GM21737 (cell line): Measurements from ENCODE around the gene ABCB11.

ENCODE experiments used
- ATAC-seq: cut with Tn5 transposase; IDR thresholded peaks from one replicate; pipeline ENCODE4 v1.9.1; 2021; ENCODE audit warnings: mild to moderate bottlenecking, moderate library complexity; ENCODE audit not compliant: unreplicated experiment

ABCB11 gene

DNA sequence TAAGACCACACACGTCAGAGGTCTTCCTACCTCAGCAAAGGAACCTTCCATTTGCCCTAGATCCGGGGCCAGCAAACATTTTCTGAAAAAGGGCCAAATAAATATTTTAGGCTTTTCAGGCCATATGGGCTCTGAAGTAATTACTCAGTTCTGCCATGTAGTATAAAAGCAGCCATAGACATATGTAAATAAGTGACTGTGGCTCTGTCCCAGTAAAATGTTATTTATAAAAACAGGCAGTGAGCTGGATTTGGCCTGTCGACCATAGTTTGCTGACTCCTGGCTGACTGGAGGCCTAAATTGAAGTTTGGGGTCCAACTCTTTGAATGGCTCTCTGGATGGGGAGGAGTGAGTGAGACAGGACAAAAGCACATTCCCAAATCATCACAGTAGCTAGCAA, 49.5 kb downstream of the ABCB11 start:
- ATAC-seq: no peak

DNA sequence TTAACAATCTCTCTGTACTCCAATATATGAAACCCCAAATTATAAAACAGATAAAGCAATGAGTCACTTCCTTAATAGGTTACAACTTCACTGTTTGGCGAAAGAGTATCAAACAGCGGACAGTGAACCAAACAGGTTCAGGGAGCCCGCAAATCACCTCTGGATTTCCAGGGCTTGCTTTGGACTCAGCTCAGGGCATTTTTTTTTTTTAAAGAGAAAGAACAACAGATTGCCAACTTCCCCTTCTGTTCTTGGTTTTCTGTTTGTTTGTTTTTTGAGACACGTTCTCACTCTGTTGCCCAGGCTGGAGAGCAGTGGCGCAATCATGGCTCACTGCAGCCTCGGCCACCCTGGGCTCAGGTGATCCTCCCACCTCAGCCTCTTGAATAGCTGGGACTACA, 52.7 kb downstream of the ABCB11 start:
- no peak for ATAC-seq

DNA sequence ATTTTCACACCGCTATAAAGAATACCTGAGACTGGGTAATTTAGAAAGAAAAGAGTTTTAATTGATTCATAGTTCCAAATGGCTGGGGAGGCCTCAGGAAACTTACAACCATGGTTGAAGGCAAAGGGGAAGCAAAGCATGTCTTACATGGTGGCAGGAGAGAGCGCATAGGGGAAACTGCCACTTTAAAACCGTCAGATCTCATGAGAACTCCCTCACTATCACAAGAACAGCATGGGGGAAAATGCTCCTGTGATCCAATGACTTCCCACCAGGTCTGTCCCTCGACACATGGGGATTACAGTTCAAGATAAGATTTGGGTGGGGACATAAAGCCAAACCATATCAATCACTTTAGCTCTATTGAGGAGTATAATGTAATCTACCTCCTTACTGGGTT, 53.5 kb downstream of the ABCB11 start:
- ATAC-seq: no peak

DNA sequence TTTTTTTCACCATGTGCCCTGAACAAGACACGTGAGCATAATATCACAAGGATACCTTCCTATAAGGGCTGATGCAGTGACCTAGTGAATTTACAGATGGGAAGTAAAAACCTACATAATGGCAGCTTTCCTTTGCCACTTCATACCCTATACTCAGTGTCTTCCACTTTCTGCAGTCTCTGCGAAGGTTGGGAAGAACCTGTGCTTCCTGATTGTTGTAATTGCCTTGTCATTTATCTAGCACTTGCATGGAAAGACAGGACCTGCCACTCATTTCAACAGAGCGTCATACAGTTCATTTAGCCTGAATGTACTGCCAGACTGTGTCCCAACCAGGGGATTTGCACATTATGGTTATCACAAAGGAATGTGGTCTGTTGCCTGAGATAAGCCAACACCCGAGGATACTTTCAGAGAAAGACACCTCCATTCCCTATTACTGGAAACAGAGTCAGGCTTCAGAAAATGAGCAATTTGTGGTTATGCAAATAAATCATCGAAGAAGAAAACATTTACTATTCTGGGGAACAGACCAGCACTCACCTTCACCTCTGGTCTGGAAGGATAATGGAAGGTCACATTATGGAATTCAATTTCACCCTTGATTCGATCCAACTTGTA, 55.0 kb downstream of the ABCB11 start:
- ATAC-seq: no peak

- ATAC-seq: no peak
Measured at GRCh38 chr2:168974428-168974827, 56.7 kb downstream of the ABCB11 start.

DNA sequence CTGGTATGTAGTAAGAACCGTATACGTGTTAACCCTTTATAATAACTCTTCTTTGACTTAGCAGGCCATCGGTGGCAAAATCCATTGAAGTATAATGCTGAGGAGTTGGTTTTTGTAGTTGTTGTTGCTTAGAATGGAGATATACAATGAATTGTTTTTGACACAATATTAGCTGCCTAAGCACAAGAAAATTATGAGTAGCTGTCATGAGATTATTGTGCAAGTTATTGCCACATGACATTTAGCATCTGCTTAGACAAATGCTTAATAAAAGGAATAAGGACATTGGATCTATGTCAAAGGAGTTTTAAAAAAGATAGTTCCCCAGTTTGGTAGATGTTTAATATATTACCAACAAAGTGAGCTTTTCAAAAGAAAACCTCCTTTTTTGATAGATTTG, 59.9 kb downstream of the ABCB11 start:
- no peak for ATAC-seq

DNA sequence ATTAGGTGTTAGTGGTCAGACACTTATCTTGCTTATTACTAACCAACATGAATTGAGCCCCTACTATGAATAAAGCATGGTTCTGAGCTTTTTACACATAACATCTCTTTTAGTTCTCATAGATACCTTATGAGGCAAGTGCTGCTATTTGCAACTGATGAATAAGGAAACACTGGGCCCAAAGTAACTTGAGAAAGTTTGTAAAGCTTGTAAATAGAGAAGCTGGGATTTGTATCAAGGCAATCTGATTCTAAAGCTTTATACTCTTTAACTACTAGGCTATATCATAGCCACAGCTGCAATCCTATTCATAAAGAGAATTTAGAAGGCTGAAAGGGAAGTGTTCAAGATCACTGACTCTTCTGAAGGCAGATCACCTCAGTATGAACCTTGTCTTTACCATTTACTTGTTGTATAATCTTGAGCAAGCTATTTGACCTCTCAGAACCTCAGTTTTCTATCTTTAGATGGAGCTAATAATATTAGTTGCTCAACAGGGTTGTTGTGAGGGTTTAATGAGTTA, 60.4 kb downstream of the ABCB11 start:
- ATAC-seq: no peak

- ATAC-seq: no peak
Measured at GRCh38 chr2:168969865-168970264, 61.3 kb downstream of the ABCB11 start.

GRCh38 chr2:168968342-168968741, 62.8 kb downstream of the ABCB11 start:
- no peak for ATAC-seq

GRCh38 chr2:168964251-168964807, 66.8 kb downstream of the ABCB11 start:
- no peak for ATAC-seq

- ATAC-seq: no peak
Measured at GRCh38 chr2:168962636-168963035, 68.5 kb downstream of the ABCB11 start.

- peak; percentile 80 for ATAC-seq
Measured at GRCh38 chr2:168961450-168962229, 69.5 kb downstream of the ABCB11 start.

DNA sequence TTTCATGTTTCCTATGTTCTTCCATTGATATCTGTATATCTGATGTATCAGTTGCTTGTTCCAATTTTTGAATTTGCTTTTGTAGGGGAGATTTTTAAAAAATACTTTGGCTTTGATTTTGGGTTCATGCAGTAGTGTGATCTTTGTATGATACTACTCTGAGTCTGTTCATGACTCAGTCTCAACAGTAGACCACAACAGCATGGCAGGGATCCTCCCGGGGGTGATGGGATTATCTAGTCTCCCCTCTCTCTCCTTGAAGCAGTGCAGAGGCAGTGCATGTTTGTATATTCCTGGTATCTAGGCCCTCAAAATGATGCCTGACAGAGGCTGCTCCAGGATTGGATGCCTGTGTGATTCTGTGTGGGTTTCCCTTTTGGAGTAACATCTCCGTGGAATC, 74.7 kb downstream of the ABCB11 start:
- ATAC-seq: no peak

GRCh38 chr2:168955321-168955720, 75.8 kb downstream of the ABCB11 start:
- ATAC-seq: no peak

GRCh38 chr2:168954256-168954655, 76.9 kb downstream of the ABCB11 start:
- no peak for ATAC-seq

- no peak for ATAC-seq
Measured at GRCh38 chr2:168952424-168952823, 78.7 kb downstream of the ABCB11 start.

DNA sequence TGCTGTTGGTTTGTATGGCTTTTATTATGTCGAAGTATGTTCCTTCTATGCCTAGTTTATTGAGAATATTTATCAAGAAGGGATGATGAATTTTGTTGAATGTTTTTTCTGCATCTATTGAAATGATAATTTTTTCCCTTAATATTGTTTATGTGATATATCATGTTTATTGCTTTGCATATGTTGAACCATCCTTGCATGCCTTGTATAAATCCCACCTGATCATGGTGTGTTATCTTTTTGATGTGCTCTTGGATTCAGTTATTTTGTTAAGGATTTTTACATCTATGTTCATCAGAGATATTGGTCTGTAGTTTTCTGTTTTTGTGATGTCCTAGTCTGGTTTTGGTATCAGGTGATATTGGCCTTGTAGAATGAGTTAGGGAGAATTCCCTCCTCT, 79.3 kb downstream of the ABCB11 start:
- no peak for ATAC-seq

DNA sequence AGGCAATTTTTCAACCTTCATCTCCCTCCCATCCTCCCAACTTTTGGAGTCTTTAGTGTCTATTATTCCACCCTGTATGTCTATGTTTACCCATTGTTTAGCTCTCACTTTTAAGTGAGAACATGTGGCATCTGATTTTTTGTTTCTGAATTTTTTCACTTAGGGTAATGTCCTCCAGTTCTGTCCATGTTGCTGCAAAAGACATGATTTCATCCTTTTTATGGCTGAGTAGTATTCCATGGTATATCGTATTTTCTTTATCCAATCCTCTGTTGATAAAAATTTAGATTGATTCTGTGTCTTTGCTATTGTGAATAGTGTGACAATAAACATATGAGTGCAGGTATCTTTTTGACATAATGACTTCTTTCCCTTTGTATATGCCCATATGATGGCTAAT, 81.8 kb downstream of the ABCB11 start:
- ATAC-seq: no peak

GRCh38 chr2:168948621-168949212, 82.4 kb downstream of the ABCB11 start:
- ATAC-seq: no peak

- no peak for ATAC-seq
Measured at GRCh38 chr2:168945508-168945907, 85.6 kb downstream of the ABCB11 start.

GRCh38 chr2:168944065-168944464, 87.1 kb downstream of the ABCB11 start:
- no peak for ATAC-seq

- no peak for ATAC-seq
Measured at GRCh38 chr2:168941297-168941696, 89.8 kb downstream of the ABCB11 start.
